Osteocyte (in vitro differentiated cells): ENCODE results near the gene TMEM207. TPM values are rescaled to one million over a fixed set of nuclear protein-coding genes. Genes with fewer than 3 reads are reported as not detected.

Source experiments
- DNase-seq: peaks from one replicate; pipeline ENCODE4 v3.0.0; 2021; ENCODE audit warnings: mixed read lengths; ENCODE audit not compliant: unreplicated experiment; ENCODE audit errors: extremely low spot score
- H3K27ac Mint-ChIP-seq: one replicate; pipeline ENCODE4 v1.8.0; 2021; ENCODE audit warnings: mild to moderate bottlenecking, mixed read lengths; ENCODE audit not compliant: unreplicated experiment
- H3K27me3 Mint-ChIP-seq: one replicate; pipeline ENCODE4 v1.8.0; 2021; ENCODE audit warnings: mixed read lengths; ENCODE audit not compliant: unreplicated experiment
- H3K36me3 Mint-ChIP-seq: one replicate; pipeline ENCODE4 v1.8.0; 2021; ENCODE audit warnings: mixed read lengths; ENCODE audit not compliant: unreplicated experiment
- H3K4me1 Mint-ChIP-seq: one replicate; pipeline ENCODE4 v1.8.0; 2021; ENCODE audit warnings: mixed read lengths; ENCODE audit not compliant: unreplicated experiment
- H3K4me3 Mint-ChIP-seq: one replicate; pipeline ENCODE4 v1.8.0; 2021; ENCODE audit warnings: mild to moderate bottlenecking, moderate library complexity, mixed read lengths; ENCODE audit not compliant: unreplicated experiment
- H3K9me3 Mint-ChIP-seq: one replicate; pipeline ENCODE4 v1.8.0; 2021; ENCODE audit warnings: mixed read lengths; ENCODE audit not compliant: unreplicated experiment
- CTCF ChIP-seq: fragments of 200-600 bp; sonication (generic); IDR thresholded peaks from 2 replicates; pipeline ENCODE4 v1.5.0; 2021; ENCODE audit warnings: antibody characterized with exemption, mild to moderate bottlenecking, moderate library complexity
- total RNA-seq: library from RNA; stranded (reverse); gene quantifications from 2 replicates; pipeline ENCODE4 v1.2.1, GENCODE V29; 2021

Gene TMEM207
- total RNA-seq, 1 donor from 2014 or later, result not detected

DNA sequence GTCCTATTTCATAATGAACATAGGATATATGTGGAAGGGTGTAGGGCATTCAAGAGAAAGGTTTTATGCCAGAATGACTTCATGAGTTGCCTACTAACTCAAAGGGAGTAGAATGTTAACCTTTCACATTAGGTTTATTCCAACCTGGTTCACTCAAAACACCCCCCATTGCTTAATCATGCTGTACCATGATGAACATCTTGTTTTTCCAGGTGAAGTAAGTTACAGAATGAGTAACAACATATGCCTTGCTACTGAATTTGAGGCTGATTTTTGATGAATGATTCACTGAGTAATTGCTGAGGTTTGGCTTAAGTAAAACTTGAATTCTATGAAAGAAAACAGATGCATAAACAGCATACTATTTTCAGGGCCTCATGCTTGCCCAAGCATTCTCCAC is 67.6 kb downstream of the TMEM207 start:
- Mint-ChIP-seq H3K4me3 (no peak overlapping the region), H3K36me3 (no peaks in the 10 kb centered on the region), H3K4me1 (peaks cover 42% of the 10 kb centered on the region), H3K27me3 (no peaks in the 10 kb centered on the region), H3K9me3 (peaks cover 6% of the 10 kb centered on the region), H3K27ac (no peak overlapping the region)
- no peak for TF ChIP-seq CTCF
- DNase-seq, result no peak

GRCh38 chr3:190381441-190381840 is 68.3 kb downstream of the TMEM207 start:
- no peak for TF ChIP-seq CTCF
- no peak for DNase-seq
- Mint-ChIP-seq H3K27me3 (no peaks in the 10 kb centered on the region), H3K4me1 (peaks cover 38% of the 10 kb centered on the region), H3K27ac (peak overlapping the region; percentile 25), H3K4me3 (no peak overlapping the region), H3K9me3 (peaks cover 6% of the 10 kb centered on the region), H3K36me3 (no peaks in the 10 kb centered on the region)

- Mint-ChIP-seq H3K36me3 (no peaks in the 10 kb centered on the region), H3K27ac (no peak overlapping the region), H3K4me3 (no peak overlapping the region), H3K4me1 (peaks cover 26% of the 10 kb centered on the region), H3K27me3 (no peaks in the 10 kb centered on the region), H3K9me3 (peaks cover 6% of the 10 kb centered on the region)
- no peak for DNase-seq
- no peak for TF ChIP-seq CTCF
Measured at GRCh38 chr3:190380184-190380583, 69.5 kb downstream of the TMEM207 start.

Other genes with a start within 250 kb of the TMEM207 start
- 41.4 and 43.8 TPM in 2 replicates for gene CLDN1, start 127.5 kb downstream of the TMEM207 start, total RNA-seq
- not detected in 2 replicates for gene CLDN16, start 61.7 kb downstream of the TMEM207 start, total RNA-seq
- gene IL1RAP, start 64.2 kb upstream of the TMEM207 start, total RNA-seq, result 23.8 and 29.3 TPM in 2 replicates